Medulla oblongata (tissue), 1 donor: ENCODE data around the gene APOE.

ENCODE experiments used
- DNase-seq: peaks from one replicate; pipeline ENCODE4 v3.0.0-alpha.2; 2015; ENCODE audit errors: extremely low spot score

The APOE gene

GRCh38 chr19:44951179-44952159, 45.9 kb downstream of the APOE start:
- peak; percentile 93 for DNase-seq

DNA sequence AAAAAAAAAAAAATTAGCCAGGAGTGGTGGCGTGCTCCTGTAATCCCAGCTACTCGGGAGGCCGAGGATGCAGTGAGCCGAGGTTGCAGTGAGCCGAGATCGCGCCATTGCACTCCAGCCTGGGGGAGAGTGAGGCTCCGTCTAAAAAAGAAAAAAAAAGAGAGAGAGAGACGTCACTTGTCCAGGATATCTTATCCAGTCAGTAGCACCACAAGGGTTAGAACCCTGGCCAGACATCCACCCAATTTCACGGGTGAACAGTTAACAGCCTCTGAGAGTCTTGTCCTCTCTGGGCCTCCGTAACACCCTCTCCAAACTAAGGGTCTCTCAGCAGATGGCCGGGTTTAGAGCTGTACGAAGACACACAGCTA, 48.7 kb downstream of the APOE start:
- no peak for DNase-seq

- peak; percentile 97 for DNase-seq
Measured at GRCh38 chr19:44954649-44955504, 49.3 kb downstream of the APOE start, which contains the start of gene CLPTM1. Gene CLPTM1, plus strand, starts transcription at chr19:44955380. Its CDS starts 16 bp downstream, at chr19:44955396.

- DNase-seq: no peak
Measured at GRCh38 chr19:44955505-44956439, 50.2 kb downstream of the APOE start.

DNA sequence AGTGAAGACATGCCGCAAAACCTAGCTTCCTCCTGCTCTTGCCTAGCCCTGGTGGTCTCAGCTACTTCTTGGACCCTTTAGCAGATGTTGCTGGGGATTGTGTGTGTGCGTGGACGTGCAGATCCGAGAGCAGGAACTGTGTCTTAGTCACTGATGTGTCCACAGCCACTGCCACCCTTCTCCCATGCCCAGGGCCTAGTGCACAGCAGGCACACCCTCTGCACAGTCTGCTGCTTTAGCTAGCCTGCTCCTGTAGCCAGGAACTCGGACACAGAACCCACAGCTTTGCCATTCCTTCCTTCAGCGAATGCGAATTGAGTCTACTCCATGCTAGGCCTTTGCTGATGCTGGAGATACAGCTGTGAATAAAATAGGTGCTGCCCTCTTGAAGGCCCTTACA, 51.9 kb downstream of the APOE start:
- DNase-seq: no peak

DNA sequence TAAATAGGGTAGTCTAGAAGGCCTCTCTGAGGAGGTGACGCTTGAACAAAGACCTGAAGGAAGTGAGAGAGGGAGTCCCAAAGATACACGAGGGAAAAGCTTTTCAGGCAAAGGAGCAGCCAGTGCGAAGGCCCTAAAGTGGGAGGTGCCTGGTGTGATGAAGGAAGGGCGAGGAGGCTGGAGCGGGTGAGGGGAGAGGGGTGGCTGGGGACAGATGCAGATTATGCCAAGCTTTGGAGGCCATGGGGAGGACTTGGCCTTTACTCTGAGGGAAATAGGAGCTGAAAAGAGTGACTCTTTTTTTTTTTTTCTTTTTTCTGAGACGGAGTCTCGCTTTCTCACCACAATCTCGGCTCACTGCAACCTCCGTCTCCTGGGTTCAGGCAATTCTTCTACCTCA, 52.5 kb downstream of the APOE start:
- no peak for DNase-seq
